SU-DHL-6 (cell line): ENCODE measurements around the gene BCLAF1.

Source experiments
- H2AFZ ChIP-seq: fragments of 200-600 bp; sonication (generic); 2 replicates; pipeline ENCODE4 v1.6.1; 2014; ENCODE audit warnings: low read depth, mild to moderate bottlenecking, moderate library complexity, mixed read lengths, antibody characterized with exemption, low read length; ENCODE audit not compliant: severe bottlenecking
- H3F3A ChIP-seq: fragments of 200-600 bp; shearing (Covaris generic); 2 replicates; pipeline ENCODE4 v1.6.0; 2016; ENCODE audit warnings: antibody characterized with exemption, mild to moderate bottlenecking; ENCODE audit not compliant: insufficient read depth
- H3K27ac ChIP-seq: fragments of 200-600 bp; sonication (generic); 2 replicates; pipeline ENCODE4 v1.5.1; 2016; ENCODE audit warnings: low read depth, mild to moderate bottlenecking, low read length, moderate library complexity, mixed read lengths
- H3K27me3 ChIP-seq: fragments of 200-600 bp; sonication (generic), shearing (Covaris generic); 2 replicates; pipeline ENCODE4 v1.6.0; 2014; ENCODE audit warnings: mild to moderate bottlenecking, low read length
- H3K36me3 ChIP-seq: fragments of 200-600 bp; sonication (generic); 2 replicates; pipeline ENCODE4 v1.6.1; 2014; ENCODE audit warnings: mild to moderate bottlenecking, low read length, mixed read lengths
- H3K4me2 ChIP-seq: fragments of 300-600, 200-600 bp; shearing (Covaris generic), sonication (generic); 2 replicates; pipeline ENCODE4 v1.6.0; 2014; ENCODE audit warnings: low read length, low read depth, mild to moderate bottlenecking; ENCODE audit not compliant: poor library complexity, severe bottlenecking
- H3K4me3 ChIP-seq: fragments of 200-600 bp; sonication (generic); 2 replicates; pipeline ENCODE4 v1.5.1; 2014; ENCODE audit warnings: antibody characterized with exemption, low read length, mild to moderate bottlenecking, mixed read lengths; ENCODE audit not compliant: insufficient read depth, poor library complexity, severe bottlenecking
- H3K79me2 ChIP-seq: fragments of 200-600 bp; sonication (generic); 2 replicates; pipeline ENCODE4 v1.6.1; 2014; ENCODE audit warnings: mild to moderate bottlenecking, low read length, moderate library complexity; ENCODE audit not compliant: insufficient read depth
- H3K9ac ChIP-seq: fragments of 200-600 bp; sonication (generic); 2 replicates; pipeline ENCODE4 v1.7.0; 2014; ENCODE audit warnings: mild to moderate bottlenecking, low read length
- H3K9me2 ChIP-seq: fragments of 200-600 bp; sonication (generic); replicated peaks from 2 replicates; pipeline ENCODE4 v1.6.1; 2014; ENCODE audit warnings: low read length; ENCODE audit not compliant: insufficient read depth
- H3K9me3 ChIP-seq: fragments of 200-600 bp; sonication (generic); 2 replicates; pipeline ENCODE4 v1.6.1; 2014; ENCODE audit warnings: low read length, mixed read lengths; ENCODE audit not compliant: insufficient read depth
- H4K20me1 ChIP-seq: fragments of 200-600 bp; sonication (generic); 2 replicates; pipeline ENCODE4 v1.6.1; 2014; ENCODE audit warnings: low read depth, mild to moderate bottlenecking, antibody characterized with exemption, low read length, moderate library complexity, mixed read lengths
- EZH2phosphoT487 ChIP-seq: fragments of 200-600 bp; sonication (generic), shearing (Covaris generic); conservative IDR thresholded peaks from 2 replicates; pipeline ENCODE4 v1.6.1; 2018; ENCODE audit warnings: mild to moderate bottlenecking, antibody characterized with exemption, low read length, moderate library complexity, mixed read lengths
- TF ChIP-seq, protein P1 (sequence below): fragments of 200-600 bp; sonication (generic); IDR thresholded peaks from one replicate; pipeline ENCODE4 v1.5.1; 2017; ENCODE audit warnings: antibody characterized with exemption, mild to moderate bottlenecking, low read length, moderate library complexity; ENCODE audit not compliant: insufficient read depth, poor library complexity, severe bottlenecking

BCLAF1 gene

DNA sequence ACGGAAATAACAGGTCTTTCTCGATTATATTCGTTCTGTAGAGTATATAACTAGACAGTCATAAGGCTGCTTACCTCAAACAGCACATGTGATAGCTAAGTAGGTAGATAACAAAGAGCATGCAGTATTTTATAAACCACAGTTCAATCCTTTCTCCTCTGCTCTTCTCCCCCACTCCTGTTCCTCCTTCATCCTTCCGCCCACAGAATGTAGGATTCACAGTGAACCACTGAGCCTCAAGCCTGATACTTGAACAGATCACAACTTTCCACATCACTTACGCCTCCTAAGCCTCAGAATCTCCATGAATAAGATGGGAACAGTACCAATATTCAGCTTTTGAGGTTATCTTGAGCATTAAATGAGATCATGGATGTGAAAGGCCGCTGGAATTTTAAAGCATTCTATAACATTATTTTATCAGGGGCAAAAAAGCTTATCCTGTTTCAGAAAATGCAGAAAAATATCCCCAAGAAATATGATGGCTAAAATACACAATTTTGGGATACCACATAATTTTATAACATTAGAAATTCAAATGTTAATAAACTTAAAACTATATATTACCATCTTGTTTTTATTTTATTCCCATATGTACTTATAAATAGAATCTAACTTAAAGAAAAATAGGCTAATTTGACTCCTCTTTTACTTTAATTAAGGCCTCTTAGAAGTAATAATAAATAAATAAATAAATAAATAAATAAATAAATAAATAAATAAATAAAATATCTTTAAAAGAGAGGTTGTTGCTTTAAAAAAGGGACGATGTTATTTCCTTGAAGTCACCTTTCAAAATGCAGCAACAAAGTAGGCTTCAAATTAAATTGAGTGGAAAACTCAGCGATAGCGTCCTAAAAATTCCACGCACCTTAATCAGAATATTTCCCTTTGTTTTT lies 72.9 kb downstream of the BCLAF1 start:
- no peaks in the 10 kb centered on the region for H4K20me1 ChIP-seq
- TF ChIP-seq, protein P1, sequence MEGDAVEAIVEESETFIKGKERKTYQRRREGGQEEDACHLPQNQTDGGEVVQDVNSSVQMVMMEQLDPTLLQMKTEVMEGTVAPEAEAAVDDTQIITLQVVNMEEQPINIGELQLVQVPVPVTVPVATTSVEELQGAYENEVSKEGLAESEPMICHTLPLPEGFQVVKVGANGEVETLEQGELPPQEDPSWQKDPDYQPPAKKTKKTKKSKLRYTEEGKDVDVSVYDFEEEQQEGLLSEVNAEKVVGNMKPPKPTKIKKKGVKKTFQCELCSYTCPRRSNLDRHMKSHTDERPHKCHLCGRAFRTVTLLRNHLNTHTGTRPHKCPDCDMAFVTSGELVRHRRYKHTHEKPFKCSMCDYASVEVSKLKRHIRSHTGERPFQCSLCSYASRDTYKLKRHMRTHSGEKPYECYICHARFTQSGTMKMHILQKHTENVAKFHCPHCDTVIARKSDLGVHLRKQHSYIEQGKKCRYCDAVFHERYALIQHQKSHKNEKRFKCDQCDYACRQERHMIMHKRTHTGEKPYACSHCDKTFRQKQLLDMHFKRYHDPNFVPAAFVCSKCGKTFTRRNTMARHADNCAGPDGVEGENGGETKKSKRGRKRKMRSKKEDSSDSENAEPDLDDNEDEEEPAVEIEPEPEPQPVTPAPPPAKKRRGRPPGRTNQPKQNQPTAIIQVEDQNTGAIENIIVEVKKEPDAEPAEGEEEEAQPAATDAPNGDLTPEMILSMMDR = no peak
- no peak for TF ChIP-seq EZH2phosphoT487
- no peaks in the 10 kb centered on the region for H3K9me2 ChIP-seq
- no peak overlapping the region for H3K4me3 ChIP-seq
- no peaks in the 10 kb centered on the region for H3K9me3 ChIP-seq
- no peak overlapping the region for H3K9ac ChIP-seq
- no peaks in the 10 kb centered on the region for H3K36me3 ChIP-seq
- H3K4me2 ChIP-seq = no peak overlapping the region
- no peaks in the 10 kb centered on the region for H3K79me2 ChIP-seq
- no peaks in the 10 kb centered on the region for H3K27me3 ChIP-seq
- no peaks in the 10 kb centered on the region for H3F3A ChIP-seq
- no peak overlapping the region for H3K27ac ChIP-seq
- H2AFZ ChIP-seq = no peak overlapping the region

DNA sequence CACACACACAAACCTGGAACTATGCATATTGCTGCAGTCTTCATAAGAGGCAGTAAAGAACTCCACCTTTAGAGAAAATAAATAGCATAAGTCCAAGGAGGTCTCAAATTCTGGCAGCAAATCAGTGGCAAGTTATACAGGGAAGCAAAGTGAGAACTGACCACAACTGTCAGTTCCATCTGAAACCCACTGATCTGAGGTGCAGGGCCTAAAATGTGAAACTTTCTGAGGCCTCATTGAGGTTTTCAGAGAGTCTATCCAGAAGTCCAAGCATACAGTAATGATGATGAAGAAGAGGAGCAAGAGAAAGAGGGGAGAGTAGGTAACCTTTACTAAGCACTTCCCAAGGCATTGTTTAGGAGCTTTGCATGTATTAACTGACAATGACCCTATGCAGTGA lies 75.8 kb downstream of the BCLAF1 start:
- H3K79me2 ChIP-seq = no peaks in the 10 kb centered on the region
- no peaks in the 10 kb centered on the region for H3K36me3 ChIP-seq
- no peaks in the 10 kb centered on the region for H3K27me3 ChIP-seq
- H3K9me3 ChIP-seq = no peaks in the 10 kb centered on the region
- no peaks in the 10 kb centered on the region for H3K9me2 ChIP-seq
- H3K4me2 ChIP-seq = no peak overlapping the region
- TF ChIP-seq, protein P1 = no peak
- H2AFZ ChIP-seq = no peak overlapping the region
- no peak overlapping the region for H3K9ac ChIP-seq
- no peaks in the 10 kb centered on the region for H3F3A ChIP-seq
- H3K4me3 ChIP-seq = no peak overlapping the region
- H3K27ac ChIP-seq = no peak overlapping the region
- no peaks in the 10 kb centered on the region for H4K20me1 ChIP-seq

DNA sequence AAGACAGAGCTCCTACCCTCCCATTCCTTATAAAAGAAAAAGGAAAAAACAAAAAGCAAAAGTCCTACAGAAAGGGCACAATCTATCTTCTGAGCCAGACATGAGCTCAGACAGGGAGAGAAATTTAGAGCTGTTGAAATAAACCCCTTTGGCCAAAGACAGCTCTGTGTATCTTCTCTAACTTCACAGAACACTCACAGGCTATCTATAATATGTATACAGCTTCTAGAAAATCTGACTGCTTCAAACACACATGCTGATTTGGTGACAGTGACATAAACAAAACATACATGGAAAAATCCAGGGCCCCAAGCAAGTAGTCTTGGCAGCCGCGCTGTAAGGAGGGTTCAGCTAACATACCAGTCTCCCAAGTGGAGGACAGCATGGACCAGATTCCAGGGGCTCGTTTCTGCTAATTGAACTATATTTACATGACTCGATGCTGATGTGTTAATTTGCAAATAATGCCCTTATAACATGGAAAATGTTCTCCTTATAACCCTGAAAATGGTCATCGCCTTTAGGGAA lies 76.6 kb downstream of the BCLAF1 start:
- Histone ChIP-seq H4K20me1 (no peaks in the 10 kb centered on the region), H3K4me3 (no peak overlapping the region), H3K27ac (no peak overlapping the region), H3K27me3 (no peaks in the 10 kb centered on the region), H3K36me3 (no peaks in the 10 kb centered on the region), H3K4me2 (no peak overlapping the region), H3K9me2 (no peaks in the 10 kb centered on the region), H2AFZ (no peak overlapping the region), H3K9ac (no peak overlapping the region), H3F3A (no peaks in the 10 kb centered on the region), H3K9me3 (no peaks in the 10 kb centered on the region), H3K79me2 (no peaks in the 10 kb centered on the region)
- TF ChIP-seq EZH2phosphoT487 = no peak
- TF ChIP-seq, protein P1 = no peak
